NOMO-1 treated with dmso at 0.1 percent for 144 hours (cell line): ENCODE data around the gene SIRT6.
"Not testable (repeated sequence)": the region's sequence is repeated elsewhere in the genome, so short reads cannot be mapped to it uniquely, and the experiment has no call there.

Experiments used
- DNase-seq: peaks from one replicate; lab custom pipeline; 2025; ENCODE audit not compliant: unreplicated experiment; lab: John Stamatoyannopoulos, UW

The SIRT6 gene

GRCh38 chr19:4175669-4175931 lies 6.8 kb downstream of the SIRT6 start:
- DNase-seq: no peak

- DNase-seq: no peak
Measured at GRCh38 chr19:4174895-4175668, 7.3 kb downstream of the SIRT6 start.

GRCh38 chr19:4174213-4174894 lies 8.0 kb downstream of the SIRT6 start:
- no peak for DNase-seq

- no peak for DNase-seq
Measured at GRCh38 chr19:4173479-4174212, 8.7 kb downstream of the SIRT6 start.

GRCh38 chr19:4172861-4173473 lies 9.4 kb downstream of the SIRT6 start:
- peak; percentile 22 for DNase-seq

GRCh38 chr19:4171676-4172075 lies 10.7 kb downstream of the SIRT6 start:
- no peak for DNase-seq

GRCh38 chr19:4164262-4164661 lies 18.1 kb downstream of the SIRT6 start:
- DNase-seq: no peak

- no peak for DNase-seq
Measured at GRCh38 chr19:4161415-4162077, 20.8 kb downstream of the SIRT6 start.

GRCh38 chr19:4157971-4158370 lies 24.4 kb downstream of the SIRT6 start:
- DNase-seq: not testable (repeated sequence)

- DNase-seq: no peak
Measured at GRCh38 chr19:4157164-4157563, 25.2 kb downstream of the SIRT6 start.

- no peak for DNase-seq
Measured at GRCh38 chr19:4154571-4155312, 27.6 kb downstream of the SIRT6 start.

GRCh38 chr19:4152241-4152998 lies 29.9 kb downstream of the SIRT6 start:
- DNase-seq: no peak

GRCh38 chr19:4151623-4152022 lies 30.7 kb downstream of the SIRT6 start:
- DNase-seq: no peak

- no peak for DNase-seq
Measured at GRCh38 chr19:4149518-4150288, 32.7 kb downstream of the SIRT6 start.

- DNase-seq: no peak
Measured at GRCh38 chr19:4144666-4145249, 37.6 kb downstream of the SIRT6 start.

GRCh38 chr19:4142916-4143315 lies 39.4 kb downstream of the SIRT6 start:
- DNase-seq: not testable (repeated sequence)

GRCh38 chr19:4140237-4140711 lies 42.1 kb downstream of the SIRT6 start:
- peak; percentile 39 for DNase-seq

GRCh38 chr19:4139614-4140236 lies 42.6 kb downstream of the SIRT6 start:
- DNase-seq: peak; percentile 81
